Measurements from ENCODE around the gene RIBC2.
"Not testable (repeated sequence)": the region's sequence is repeated elsewhere in the genome, so short reads cannot be mapped to it uniquely, and the experiment has no call there.

RIBC2 gene

GRCh38 chr22:45448431-45448830, 34.9 kb downstream of the RIBC2 start:
- peak overlapping the region; percentile 70 for H2BK5ac ChIP-seq (ENCODE audit: low read depth, low read length, poor library complexity)

DNA sequence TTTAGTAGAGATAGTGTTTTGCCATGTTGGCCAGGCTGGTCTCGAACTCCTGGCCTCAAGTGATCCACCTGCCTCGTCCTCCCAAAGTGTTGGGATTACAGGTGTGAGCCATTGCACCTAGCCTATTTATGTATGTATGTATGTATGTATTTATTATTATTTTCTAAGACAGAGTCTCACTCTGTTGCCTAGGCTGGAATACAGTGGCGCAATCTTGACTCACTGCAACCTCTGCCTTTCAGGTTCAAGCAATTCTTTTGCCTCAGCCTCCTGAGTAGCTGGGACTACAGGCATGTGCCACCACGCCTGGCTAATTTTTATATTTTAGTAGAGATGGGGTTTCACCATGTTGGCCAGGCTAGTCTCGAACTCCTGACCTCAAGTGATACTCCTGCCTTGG, 35.9 kb downstream of the RIBC2 start:
- not testable (repeated sequence) for H3K9ac ChIP-seq (ENCODE audit: low read length); H3K4me3 ChIP-seq (ENCODE audit: low read depth, low read length); H3K27me3 ChIP-seq (ENCODE audit: insufficient read depth, low read length); H3K4me2 ChIP-seq (ENCODE audit: low read length); H3K23ac ChIP-seq (ENCODE audit: low read length); H3K79me2 ChIP-seq (ENCODE audit: control insufficient read depth, insufficient read depth, low read length, poor library complexity); H3K18ac ChIP-seq (ENCODE audit: low read length); H3K9me3 ChIP-seq (ENCODE audit: insufficient read depth, low read depth, low read length); H2AK5ac ChIP-seq (ENCODE audit: low read length); H2BK5ac ChIP-seq (ENCODE audit: low read depth, low read length, poor library complexity); H3K4ac ChIP-seq (ENCODE audit: low read depth, low read length); H3K27ac ChIP-seq (ENCODE audit: low read depth, low read length); H2AFZ ChIP-seq (ENCODE audit: insufficient read depth, low read length, poor library complexity); H3K36me3 ChIP-seq (ENCODE audit: control insufficient read depth in 1 of 2, insufficient read depth in 2 of 2, low read length in 2 of 2); H4K8ac ChIP-seq (ENCODE audit: low read depth, low read length); H4K12ac ChIP-seq (ENCODE audit: low read depth, low read length); H3K14ac ChIP-seq (ENCODE audit: low read length); H4K91ac ChIP-seq (ENCODE audit: low read depth, low read length)
- WGBS (ENCODE audit: extremely low coverage, insufficient coverage, insufficient read length): no CpG with 5 or more reads among the region's 5 CpGs
- H2BK120ac ChIP-seq (ENCODE audit: insufficient read depth, low read length, poor library complexity): peak overlapping the region; percentile 79
- H3K4me1 ChIP-seq (ENCODE audit: control insufficient read depth in 1 of 2, insufficient read depth in 2 of 2, low read length in 2 of 2): peaks cover 25 to 37% of the 10 kb centered on the region in 2 experiments
- DNase-seq: peak; percentile 51 to 54
- H2BK12ac ChIP-seq (ENCODE audit: low read length): peak overlapping the region; percentile 61
- peaks cover 56% of the 10 kb centered on the region for H3K79me1 ChIP-seq (ENCODE audit: low read length)

More at GRCh38 chr22:45448431-45448830, 34.9 kb downstream of the RIBC2 start:
- no peaks in the 10 kb centered on the region for H3K27me3 ChIP-seq (ENCODE audit: insufficient read depth, low read length)
- H3K27ac ChIP-seq (ENCODE audit: low read depth, low read length): peak overlapping the region; percentile 36
- H3K4me2 ChIP-seq (ENCODE audit: low read length): no peak overlapping the region
- no CpG with 5 or more reads among the region's 9 CpGs for WGBS (ENCODE audit: extremely low coverage, insufficient coverage, insufficient read length)
- peaks cover 1% of the 10 kb centered on the region for H3K9me3 ChIP-seq (ENCODE audit: insufficient read depth, low read depth, low read length)
- peak overlapping the region; percentile 90 for H4K91ac ChIP-seq (ENCODE audit: low read depth, low read length)
- H3K23ac ChIP-seq (ENCODE audit: low read length): no peak overlapping the region
- H3K4ac ChIP-seq (ENCODE audit: low read depth, low read length): peak overlapping the region; percentile 80
- peaks cover 55% of the 10 kb centered on the region for H3K79me1 ChIP-seq (ENCODE audit: low read length)
- H3K4me3 ChIP-seq (ENCODE audit: low read depth, low read length): no peak overlapping the region
- H3K4me1 ChIP-seq (ENCODE audit: control insufficient read depth in 1 of 2, insufficient read depth in 2 of 2, low read length in 2 of 2): peaks cover 33 to 40% of the 10 kb centered on the region in 2 experiments
- peak; percentile 92 to 95 for DNase-seq
- H3K36me3 ChIP-seq (ENCODE audit: control insufficient read depth in 1 of 2, insufficient read depth in 2 of 2, low read length in 2 of 2): no peaks in the 10 kb centered on the region
- peak overlapping the region; percentile 93 for H2BK120ac ChIP-seq (ENCODE audit: insufficient read depth, low read length, poor library complexity)
- peak overlapping the region; percentile 94 for H2AK5ac ChIP-seq (ENCODE audit: low read length)
- H2AFZ ChIP-seq (ENCODE audit: insufficient read depth, low read length, poor library complexity): peak overlapping the region; percentile 0
- peaks cover 5% of the 10 kb centered on the region for H3K79me2 ChIP-seq (ENCODE audit: control insufficient read depth, insufficient read depth, low read length, poor library complexity)
- H3K18ac ChIP-seq (ENCODE audit: low read length): peak overlapping the region; percentile 69
- H2BK12ac ChIP-seq (ENCODE audit: low read length): peak overlapping the region; percentile 98
- H4K8ac ChIP-seq (ENCODE audit: low read depth, low read length): peak overlapping the region; percentile 37
- peak overlapping the region; percentile 91 for H3K14ac ChIP-seq (ENCODE audit: low read length)
- peak overlapping the region; percentile 48 for H4K12ac ChIP-seq (ENCODE audit: low read depth, low read length)
- no peak overlapping the region for H3K9ac ChIP-seq (ENCODE audit: low read length)

GRCh38 chr22:45450101-45450785, 36.8 kb downstream of the RIBC2 start:
- H3K36me3 ChIP-seq (ENCODE audit: control insufficient read depth in 1 of 2, insufficient read depth in 2 of 2, low read length in 2 of 2): no peaks in the 10 kb centered on the region
- peak overlapping the region; percentile 13 for H3K18ac ChIP-seq (ENCODE audit: low read length)
- H3K4me1 ChIP-seq (ENCODE audit: control insufficient read depth in 1 of 2, insufficient read depth in 2 of 2, low read length in 2 of 2): peaks cover 24 to 39% of the 10 kb centered on the region in 2 experiments
- H3K23ac ChIP-seq (ENCODE audit: low read length): no peak overlapping the region
- peak overlapping the region; percentile 93 for H4K91ac ChIP-seq (ENCODE audit: low read depth, low read length)
- no peak for DNase-seq
- H3K4me3 ChIP-seq (ENCODE audit: low read depth, low read length): no peak overlapping the region
- no peak overlapping the region for H3K9ac ChIP-seq (ENCODE audit: low read length)
- H2BK5ac ChIP-seq (ENCODE audit: low read depth, low read length, poor library complexity): peak overlapping the region; percentile 23
- no peak overlapping the region for H3K4me2 ChIP-seq (ENCODE audit: low read length)
- WGBS (ENCODE audit: extremely low coverage, insufficient coverage, insufficient read length): no CpG with 5 or more reads among the region's 16 CpGs
- H2BK120ac ChIP-seq (ENCODE audit: insufficient read depth, low read length, poor library complexity): peak overlapping the region; percentile 79
- H2AK5ac ChIP-seq (ENCODE audit: low read length): peak overlapping the region; percentile 54
- H4K12ac ChIP-seq (ENCODE audit: low read depth, low read length): no peak overlapping the region
- H3K9me3 ChIP-seq (ENCODE audit: insufficient read depth, low read depth, low read length): peaks cover 1% of the 10 kb centered on the region
- peak overlapping the region; percentile 1 for H4K8ac ChIP-seq (ENCODE audit: low read depth, low read length)
- H2BK12ac ChIP-seq (ENCODE audit: low read length): peak overlapping the region; percentile 61
- H3K79me2 ChIP-seq (ENCODE audit: control insufficient read depth, insufficient read depth, low read length, poor library complexity): peaks cover 3% of the 10 kb centered on the region
- H2AFZ ChIP-seq (ENCODE audit: insufficient read depth, low read length, poor library complexity): no peak overlapping the region
- H3K14ac ChIP-seq (ENCODE audit: low read length): peak overlapping the region; percentile 64
- peak overlapping the region; percentile 10 for H3K4ac ChIP-seq (ENCODE audit: low read depth, low read length)
- peak overlapping the region; percentile 10 for H3K27ac ChIP-seq (ENCODE audit: low read depth, low read length)
- H3K79me1 ChIP-seq (ENCODE audit: low read length): peaks cover 57% of the 10 kb centered on the region
- no peaks in the 10 kb centered on the region for H3K27me3 ChIP-seq (ENCODE audit: insufficient read depth, low read length)

- H4K91ac ChIP-seq (ENCODE audit: low read depth, low read length): peak overlapping the region; percentile 71
- H3K4me2 ChIP-seq (ENCODE audit: low read length): peak overlapping the region; percentile 14
- H3K27me3 ChIP-seq (ENCODE audit: insufficient read depth, low read length): no peaks in the 10 kb centered on the region
- no peak overlapping the region for H2AFZ ChIP-seq (ENCODE audit: insufficient read depth, low read length, poor library complexity)
- H3K14ac ChIP-seq (ENCODE audit: low read length): peak overlapping the region; percentile 44
- H2BK5ac ChIP-seq (ENCODE audit: low read depth, low read length, poor library complexity): peak overlapping the region; percentile 81
- H3K23ac ChIP-seq (ENCODE audit: low read length): no peak overlapping the region
- no peak overlapping the region for H3K9ac ChIP-seq (ENCODE audit: low read length)
- no peak overlapping the region for H3K4me3 ChIP-seq (ENCODE audit: low read depth, low read length)
- no peak overlapping the region for H2AK5ac ChIP-seq (ENCODE audit: low read length)
- no peaks in the 10 kb centered on the region for H3K36me3 ChIP-seq (ENCODE audit: control insufficient read depth in 1 of 2, insufficient read depth in 2 of 2, low read length in 2 of 2)
- peaks cover 24 to 36% of the 10 kb centered on the region in 2 experiments for H3K4me1 ChIP-seq (ENCODE audit: control insufficient read depth in 1 of 2, insufficient read depth in 2 of 2, low read length in 2 of 2)
- peaks cover 52% of the 10 kb centered on the region for H3K79me1 ChIP-seq (ENCODE audit: low read length)
- peak overlapping the region; percentile 64 for H3K18ac ChIP-seq (ENCODE audit: low read length)
- peaks cover 1% of the 10 kb centered on the region for H3K9me3 ChIP-seq (ENCODE audit: insufficient read depth, low read depth, low read length)
- H3K27ac ChIP-seq (ENCODE audit: low read depth, low read length): peak overlapping the region; percentile 63
- H3K4ac ChIP-seq (ENCODE audit: low read depth, low read length): no peak overlapping the region
- no CpG with 5 or more reads among the region's 12 CpGs for WGBS (ENCODE audit: extremely low coverage, insufficient coverage, insufficient read length)
- DNase-seq: no peak
- no peak overlapping the region for H4K12ac ChIP-seq (ENCODE audit: low read depth, low read length)
- peak overlapping the region; percentile 79 for H2BK120ac ChIP-seq (ENCODE audit: insufficient read depth, low read length, poor library complexity)
- H3K79me2 ChIP-seq (ENCODE audit: control insufficient read depth, insufficient read depth, low read length, poor library complexity): peaks cover 3% of the 10 kb centered on the region
- peak overlapping the region; percentile 68 for H2BK12ac ChIP-seq (ENCODE audit: low read length)
- H4K8ac ChIP-seq (ENCODE audit: low read depth, low read length): peak overlapping the region; percentile 39
Measured at GRCh38 chr22:45450921-45451651, 37.6 kb downstream of the RIBC2 start.
